Keratinocyte (primary cell): ENCODE measurements around the gene RTN3. TPM values are rescaled to one million over a fixed set of nuclear protein-coding genes. Genes with fewer than 3 reads are reported as not detected.

Source experiments
- DNase-seq: peaks from one replicate; pipeline ENCODE4 v3.0.0-alpha.2; 2011; ENCODE audit warnings: low read depth, missing footprints, low spot score
- FAIRE-seq: peaks from 2 replicates; lab custom pipeline; 2011; peaks lifted over from hg19 to GRCh38; lab: Jason Lieb, UNC
- H2AFZ ChIP-seq: 2 replicates; pipeline ENCODE4 v1.6.0; 2012; ENCODE audit warnings: low read length, control low read depth, inconsistent platforms; ENCODE audit not compliant: control insufficient read depth
- H3K27ac ChIP-seq: 2 replicates; pipeline ENCODE4 v1.5.1; 2011; ENCODE audit warnings: low read length; ENCODE audit not compliant: control insufficient read depth, insufficient read depth
- H3K27me3 ChIP-seq: 3 replicates; pipeline ENCODE4 v1.6.0; 2011; ENCODE audit warnings: low read length; ENCODE audit not compliant: control insufficient read depth, insufficient read depth; ENCODE audit errors: extremely low read depth
- H3K36me3 ChIP-seq, 2 experiments: 2 replicates in 1 of 2; 3 replicates in 1 of 2; pipeline ENCODE4 v1.5.1; 2011; ENCODE audit warnings: low read length in 2 of 2, mild to moderate bottlenecking in 1 of 2; ENCODE audit not compliant: control insufficient read depth in 2 of 2, insufficient read depth in 2 of 2; ENCODE audit errors: extremely low read depth in 1 of 2
- H3K4me1 ChIP-seq: 3 replicates; pipeline ENCODE4 v1.5.1; 2011; ENCODE audit warnings: low read length; ENCODE audit not compliant: control insufficient read depth, insufficient read depth; ENCODE audit errors: extremely low read depth
- H3K4me2 ChIP-seq: 3 replicates; pipeline ENCODE4 v1.6.0; 2011; ENCODE audit warnings: low read depth, low read length; ENCODE audit not compliant: control insufficient read depth, insufficient read depth; ENCODE audit errors: extremely low read depth
- H3K4me3 ChIP-seq, 3 experiments: fragments of 200-600 bp in 1 of 3; sonication (generic) in 1 of 3; 2 replicates in 2 of 3; 3 replicates in 1 of 3; pipeline ENCODE4 v1.5.1; 2011 to 2016; ENCODE audit warnings: low read length in 3 of 3, mild to moderate bottlenecking in 3 of 3, control low read depth in 2 of 3, inconsistent platforms in 1 of 3, low read depth in 1 of 3, mixed read lengths in 1 of 3, mixed run types in 1 of 3, moderate library complexity in 1 of 3; ENCODE audit not compliant: control insufficient read depth in 2 of 3, insufficient read depth in 2 of 3; ENCODE audit errors: extremely low read depth in 1 of 3
- H3K79me2 ChIP-seq: 2 replicates; pipeline ENCODE4 v1.6.0; 2012; ENCODE audit warnings: low read length; ENCODE audit not compliant: control insufficient read depth, insufficient read depth
- H3K9ac ChIP-seq: 3 replicates; pipeline ENCODE4 v1.6.0; 2011; ENCODE audit warnings: low read length; ENCODE audit not compliant: control insufficient read depth, insufficient read depth; ENCODE audit errors: extremely low read depth
- H3K9me1 ChIP-seq: 3 replicates; pipeline ENCODE4 v1.6.0; 2011; ENCODE audit warnings: low read length; ENCODE audit not compliant: control insufficient read depth, insufficient read depth; ENCODE audit errors: extremely low read depth
- H3K9me3 ChIP-seq: 2 replicates; pipeline ENCODE4 v1.5.1; 2012; ENCODE audit warnings: low read depth, low read length; ENCODE audit not compliant: control insufficient read depth
- H4K20me1 ChIP-seq: 3 replicates; pipeline ENCODE4 v1.6.0; 2011; ENCODE audit warnings: low read length; ENCODE audit not compliant: control insufficient read depth, insufficient read depth; ENCODE audit errors: extremely low read depth
- CTCF ChIP-seq, 3 experiments: IDR thresholded peaks in 1 of 3; conservative IDR thresholded peaks in 1 of 3; optimal IDR thresholded peaks in 1 of 3; 2 replicates in 2 of 3; 3 replicates in 1 of 3; pipeline versions ENCODE3 to v1.5.1; 2011; ENCODE audit warnings: low read length in 3 of 3, mild to moderate bottlenecking in 3 of 3, moderate library complexity in 2 of 3, control low read depth in 1 of 3, inconsistent platforms in 1 of 3; ENCODE audit not compliant: insufficient read depth in 2 of 3; ENCODE audit errors: extremely low read depth in 1 of 3
- EZH2 ChIP-seq: IDR thresholded peaks from one replicate; pipeline ENCODE4 v1.6.1; 2012; ENCODE audit warnings: inconsistent platforms, mild to moderate bottlenecking, low read length, moderate library complexity
- dilution Hi-C: fragments of 300-500 bp; cut with MboI; formaldehyde crosslinking; loops from one replicate; pipeline ENCODE4 v1.7.0; 2020; ENCODE audit warnings: low sequenced_read_pairs; ENCODE audit not compliant: extremely low pct_ligation_motif_present
- polyA plus RNA-seq, 5 experiments: library from polyadenylated mRNA; depleted of rRNA in 3 of 5; stranded (reverse) in 3 of 5; stranded (forward) in 1 of 5; unstranded in 1 of 5; fragments of >200 nt; gene quantifications; 1 replicate in 1 of 5; 2 replicates in 3 of 5; 3 replicates in 1 of 5; pipeline versions ENCODE4 v1.2.1 to v1.2.3, GENCODE V29; 2011 to 2012; ENCODE audit warnings: missing spikeins in 2 of 5, low read depth in 1 of 5, low replicate concordance in 1 of 5

RTN3 gene
- polyA plus RNA-seq, 1 donor (not counting 4 experiments of a cell fraction or from before 2014, with no cell fraction given): 50.8 TPM

- no peaks in the 10 kb centered on the region for H3K27me3 ChIP-seq
- H3K9me1 ChIP-seq: no peaks in the 10 kb centered on the region
- FAIRE-seq (no peak), DNase-seq (no peak)
- no peak overlapping the region for H3K4me3 ChIP-seq
- H2AFZ ChIP-seq: no peak overlapping the region
- H3K36me3 ChIP-seq: peaks cover 7 to 13% of the 10 kb centered on the region in 2 experiments
- TF ChIP-seq CTCF (optimal IDR thresholded peaks at IDR 0.05 in 1 of 3, IDR thresholded peaks at IDR 0.05 in 1 of 3, conservative IDR thresholded peaks at IDR 0.05 in 1 of 3; ENCODE audit: extremely low read depth in 1 of 3, insufficient read depth in 2 of 3, low read length in 3 of 3) (no peak), EZH2 (no peak)
- H3K9me3 ChIP-seq: no peaks in the 10 kb centered on the region
- no peaks in the 10 kb centered on the region for H3K4me1 ChIP-seq
- no peaks in the 10 kb centered on the region for H3K79me2 ChIP-seq
- dilution Hi-C loops: no loop called here
- H3K27ac ChIP-seq: no peak overlapping the region
- no peak overlapping the region for H3K9ac ChIP-seq
- no peaks in the 10 kb centered on the region for H4K20me1 ChIP-seq
- no peak overlapping the region for H3K4me2 ChIP-seq
Observed at GRCh38 chr11:63643205-63643604, 38.1 kb upstream of the RTN3 start.

- H2AFZ ChIP-seq: no peak overlapping the region
- H3K36me3 ChIP-seq: peaks cover 10 to 17% of the 10 kb centered on the region in 2 experiments
- H3K79me2 ChIP-seq: peaks cover 6% of the 10 kb centered on the region
- H3K9me3 ChIP-seq: no peaks in the 10 kb centered on the region
- dilution Hi-C loops: no loop called here
- H3K27me3 ChIP-seq: no peaks in the 10 kb centered on the region
- no peak overlapping the region for H3K4me3 ChIP-seq
- H3K4me1 ChIP-seq: no peaks in the 10 kb centered on the region
- no peaks in the 10 kb centered on the region for H3K9me1 ChIP-seq
- H3K9ac ChIP-seq: no peak overlapping the region
- TF ChIP-seq CTCF (optimal IDR thresholded peaks at IDR 0.05 in 1 of 3, IDR thresholded peaks at IDR 0.05 in 1 of 3, conservative IDR thresholded peaks at IDR 0.05 in 1 of 3; ENCODE audit: extremely low read depth in 1 of 3, insufficient read depth in 2 of 3, low read length in 3 of 3) (no peak), EZH2 (no peak)
- no peak overlapping the region for H3K4me2 ChIP-seq
- DNase-seq: no peak
- no peak for FAIRE-seq
- H3K27ac ChIP-seq: no peak overlapping the region
- no peaks in the 10 kb centered on the region for H4K20me1 ChIP-seq
Observed at GRCh38 chr11:63652671-63653070, 28.6 kb upstream of the RTN3 start.
